Epithelial cell of proximal tubule (primary cell): Measurements from ENCODE around the gene PRKACA. TPM values are rescaled to one million over a fixed set of nuclear protein-coding genes. Genes with fewer than 3 reads are reported as not detected.

ENCODE experiments used
- DNase-seq: peaks from one replicate; pipeline ENCODE4 v3.0.0-alpha.2; 2011; ENCODE audit warnings: low read depth
- H3K4me3 ChIP-seq: 2 replicates; pipeline ENCODE4 v1.5.1; 2011; ENCODE audit warnings: low read depth, mild to moderate bottlenecking, low read length
- total RNA-seq: library from RNA; depleted of rRNA; stranded (reverse); fragments of >200 nt; gene quantifications from 2 replicates; pipeline ENCODE4 v1.2.3, GENCODE V29; 2015
- TF ChIP-seq, protein P1 (sequence below): conservative IDR thresholded peaks from 2 replicates; pipeline ENCODE4 v1.5.1; 2012; ENCODE audit warnings: low read depth, mild to moderate bottlenecking, low read length

The PRKACA gene
- total RNA-seq, result 40.8 and 41.0 TPM in 2 replicates

GRCh38 chr19:14117668-14118164 lies at the start of gene PRKACA:
PRKACA (minus strand) TSS chr19:14117762; CDS start chr19:14117547, 215 bp downstream.
- peak; percentile 63 for DNase-seq
- TF ChIP-seq, protein P1, sequence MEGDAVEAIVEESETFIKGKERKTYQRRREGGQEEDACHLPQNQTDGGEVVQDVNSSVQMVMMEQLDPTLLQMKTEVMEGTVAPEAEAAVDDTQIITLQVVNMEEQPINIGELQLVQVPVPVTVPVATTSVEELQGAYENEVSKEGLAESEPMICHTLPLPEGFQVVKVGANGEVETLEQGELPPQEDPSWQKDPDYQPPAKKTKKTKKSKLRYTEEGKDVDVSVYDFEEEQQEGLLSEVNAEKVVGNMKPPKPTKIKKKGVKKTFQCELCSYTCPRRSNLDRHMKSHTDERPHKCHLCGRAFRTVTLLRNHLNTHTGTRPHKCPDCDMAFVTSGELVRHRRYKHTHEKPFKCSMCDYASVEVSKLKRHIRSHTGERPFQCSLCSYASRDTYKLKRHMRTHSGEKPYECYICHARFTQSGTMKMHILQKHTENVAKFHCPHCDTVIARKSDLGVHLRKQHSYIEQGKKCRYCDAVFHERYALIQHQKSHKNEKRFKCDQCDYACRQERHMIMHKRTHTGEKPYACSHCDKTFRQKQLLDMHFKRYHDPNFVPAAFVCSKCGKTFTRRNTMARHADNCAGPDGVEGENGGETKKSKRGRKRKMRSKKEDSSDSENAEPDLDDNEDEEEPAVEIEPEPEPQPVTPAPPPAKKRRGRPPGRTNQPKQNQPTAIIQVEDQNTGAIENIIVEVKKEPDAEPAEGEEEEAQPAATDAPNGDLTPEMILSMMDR, result no peak
- peak within 1 kb of the TSS; percentile 77 for H3K4me3 ChIP-seq

- TF ChIP-seq, protein P1, result no peak
- DNase-seq, result no peak
- no peak overlapping the region for H3K4me3 ChIP-seq
Measured at GRCh38 chr19:14166999-14167575, 49.5 kb upstream of the PRKACA start.

- DNase-seq, result no peak
- H3K4me3 ChIP-seq, result no peak overlapping the region
- TF ChIP-seq, protein P1, result no peak
Measured at GRCh38 chr19:14165990-14166830, 48.6 kb upstream of the PRKACA start.

DNA sequence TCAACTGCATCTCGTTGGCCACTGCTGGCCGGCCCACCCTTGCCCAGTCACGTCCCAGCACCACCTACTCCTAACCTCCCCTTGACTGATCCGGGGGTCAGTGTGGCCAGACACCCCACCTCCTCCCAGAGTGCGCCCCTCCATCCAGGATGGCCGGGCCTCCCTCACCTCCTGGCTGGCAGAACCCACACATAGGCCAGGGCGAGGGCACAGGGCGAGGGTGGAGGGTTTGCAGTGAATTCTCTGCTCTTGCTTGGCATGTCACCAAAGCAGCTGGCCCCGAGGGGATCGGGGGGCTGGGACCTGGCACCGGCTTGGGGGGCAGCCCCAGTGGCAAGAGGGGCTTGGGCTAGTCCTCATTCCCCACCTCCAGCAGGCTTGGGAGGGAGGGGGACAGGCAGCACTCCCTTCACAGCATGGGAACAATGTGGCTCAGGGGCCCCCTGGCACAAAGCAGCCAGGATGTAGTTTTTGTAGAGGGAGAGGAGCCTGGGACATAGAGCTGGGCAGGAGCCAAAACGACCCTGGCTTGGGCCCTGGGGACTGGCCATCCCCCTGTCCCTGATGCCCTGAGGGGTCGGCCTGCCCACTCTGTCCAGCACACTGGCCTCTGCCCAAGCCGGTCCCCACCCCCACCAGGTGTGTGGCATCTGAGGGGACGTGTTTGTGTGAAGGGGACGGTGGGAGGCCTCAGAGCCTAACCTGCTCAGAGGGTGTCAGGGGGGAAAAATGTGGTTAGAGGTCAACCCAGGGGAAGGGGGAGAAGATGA lies 47.3 kb upstream of the PRKACA start:
- DNase-seq, result no peak
- TF ChIP-seq, protein P1, result no peak
- H3K4me3 ChIP-seq, result no peak overlapping the region

GRCh38 chr19:14164082-14164481 lies 46.5 kb upstream of the PRKACA start:
- no peak overlapping the region for H3K4me3 ChIP-seq
- TF ChIP-seq, protein P1, result no peak

DNA sequence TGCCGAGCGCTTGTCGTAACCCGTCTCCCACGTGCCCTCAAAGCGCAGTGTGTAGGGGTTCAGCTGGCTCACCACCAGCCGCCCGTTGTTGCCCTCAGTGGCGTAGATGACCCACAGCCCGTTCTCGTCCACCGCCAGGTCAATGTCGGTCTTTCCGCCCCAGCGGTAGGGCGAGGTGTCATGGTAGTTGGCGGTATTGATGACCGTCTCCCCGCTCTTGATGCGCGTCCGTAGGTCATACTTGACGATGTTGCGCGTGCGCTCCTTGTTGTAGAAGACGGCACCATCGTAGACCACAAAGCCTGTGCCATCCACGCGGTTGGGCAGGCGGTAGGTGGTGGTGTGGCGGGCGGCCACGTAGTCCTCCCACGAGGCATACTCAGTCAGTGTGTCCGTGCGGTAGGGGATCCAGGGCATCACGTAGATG lies 45.3 kb upstream of the PRKACA start:
- H3K4me3 ChIP-seq, result no peak overlapping the region
- DNase-seq, result no peak
- TF ChIP-seq, protein P1, result no peak

More at GRCh38 chr19:14164082-14164481, 46.5 kb upstream of the PRKACA start:
- DNase-seq, result no peak
